Fibroblast of the aortic adventitia (primary cell): Measurements from ENCODE around the gene SLIT1. TPM values are rescaled to one million over a fixed set of nuclear protein-coding genes. Genes with fewer than 3 reads are reported as not detected.

Source experiments
- DNase-seq: peaks from one replicate; pipeline ENCODE4 v3.0.0-alpha.2; 2010; ENCODE audit warnings: low read depth
- H3K4me3 ChIP-seq: 2 replicates; pipeline ENCODE4 v1.5.1; 2011; ENCODE audit warnings: low read depth, mild to moderate bottlenecking, control low read depth, low read length, moderate library complexity
- CTCF ChIP-seq: IDR thresholded peaks from 2 replicates; pipeline ENCODE4 v1.5.1; 2011; ENCODE audit warnings: mild to moderate bottlenecking, low read length, control low read depth, inconsistent platforms; ENCODE audit not compliant: insufficient read depth
- total RNA-seq: library from RNA; depleted of rRNA; stranded (reverse); fragments of >200 nt; gene quantifications from 2 replicates; pipeline ENCODE4 v1.2.3, GENCODE V29; 2012; ENCODE audit warnings: low replicate concordance

Gene SLIT1
- total RNA-seq, 1 donor: 0.09 TPM

- DNase-seq: no peak
- no peak overlapping the region for H3K4me3 ChIP-seq
- TF ChIP-seq CTCF: no peak
Observed at GRCh38 chr10:97182288-97182990, 3.3 kb downstream of the SLIT1 start.

DNA sequence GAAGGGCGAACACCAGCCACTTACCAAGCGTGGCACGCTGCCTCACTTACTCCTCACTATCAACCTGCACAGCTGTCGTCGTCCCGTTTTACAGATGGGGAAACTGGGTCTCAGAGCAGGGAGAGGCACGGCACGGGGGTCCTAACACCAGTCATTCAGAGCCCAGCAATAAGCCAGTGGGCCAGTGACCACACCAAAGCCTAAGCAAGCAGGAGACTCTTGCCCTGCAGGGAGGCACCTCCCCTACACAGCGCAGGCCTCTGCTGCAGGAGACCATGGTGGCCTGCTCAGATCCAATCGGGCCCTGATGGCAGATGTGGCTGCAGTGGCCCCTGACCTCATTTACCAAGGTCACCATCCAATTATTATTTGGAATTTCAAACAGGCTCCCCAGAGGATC lies 4.8 kb downstream of the SLIT1 start:
- TF ChIP-seq CTCF: no peak
- no peak for DNase-seq
- H3K4me3 ChIP-seq: no peak overlapping the region

- TF ChIP-seq CTCF: no peak
- no peak for DNase-seq
- H3K4me3 ChIP-seq: no peak overlapping the region
Observed at GRCh38 chr10:97180363-97180755, 5.4 kb downstream of the SLIT1 start.

DNA sequence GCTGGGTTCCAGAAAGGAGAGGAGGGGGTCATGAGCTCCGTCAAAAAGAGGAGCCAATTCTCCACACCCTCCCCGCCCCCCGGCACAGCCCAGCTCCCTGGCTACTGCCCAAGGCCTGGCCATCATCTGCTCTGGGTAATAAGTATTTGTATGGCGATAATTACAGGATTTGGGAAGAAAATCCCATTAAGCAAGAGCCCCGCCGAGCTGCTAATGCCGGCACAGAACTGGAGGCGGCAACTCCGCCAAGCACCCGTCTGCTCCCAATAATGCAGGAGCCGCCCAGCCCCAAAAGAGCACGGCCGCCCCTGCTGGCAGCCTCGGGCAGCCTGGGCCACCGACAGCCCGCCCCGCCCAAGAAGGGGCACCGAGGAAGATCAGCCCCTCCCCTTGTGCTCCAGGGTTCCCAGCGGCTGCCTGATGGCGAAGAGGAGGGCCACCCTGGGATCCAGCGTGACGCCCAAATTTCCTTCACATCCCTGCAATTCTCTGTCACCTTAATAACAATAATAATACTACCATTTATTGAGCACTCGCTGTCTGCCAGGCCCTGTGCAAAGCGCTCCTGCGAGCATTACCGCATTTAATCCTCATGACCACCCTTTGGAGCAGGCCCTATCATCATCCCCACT lies 5.9 kb downstream of the SLIT1 start:
- DNase-seq: no peak
- H3K4me3 ChIP-seq: no peak overlapping the region
- peak; percentile 33 for TF ChIP-seq CTCF

DNA sequence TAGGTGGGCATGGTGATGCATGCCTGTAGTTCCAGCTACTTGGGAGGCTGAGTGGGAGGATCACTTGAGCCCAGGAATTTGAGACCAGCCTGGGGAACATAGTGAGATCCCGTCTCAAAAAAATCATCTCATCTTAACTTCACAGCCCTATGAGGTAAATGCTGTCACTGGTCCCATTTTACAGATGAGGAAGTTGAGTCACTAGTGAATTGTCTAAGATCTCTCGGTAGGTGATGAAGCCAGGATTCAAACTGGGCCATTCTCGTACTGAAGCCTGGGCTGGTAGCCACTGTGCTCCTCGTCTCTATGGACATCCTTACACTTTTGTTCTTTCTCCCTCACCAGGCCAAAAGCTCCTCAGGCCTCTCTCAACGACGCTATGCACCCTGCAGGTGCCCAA lies 6.4 kb downstream of the SLIT1 start:
- DNase-seq: no peak
- no peak for TF ChIP-seq CTCF
- no peak overlapping the region for H3K4me3 ChIP-seq

DNA sequence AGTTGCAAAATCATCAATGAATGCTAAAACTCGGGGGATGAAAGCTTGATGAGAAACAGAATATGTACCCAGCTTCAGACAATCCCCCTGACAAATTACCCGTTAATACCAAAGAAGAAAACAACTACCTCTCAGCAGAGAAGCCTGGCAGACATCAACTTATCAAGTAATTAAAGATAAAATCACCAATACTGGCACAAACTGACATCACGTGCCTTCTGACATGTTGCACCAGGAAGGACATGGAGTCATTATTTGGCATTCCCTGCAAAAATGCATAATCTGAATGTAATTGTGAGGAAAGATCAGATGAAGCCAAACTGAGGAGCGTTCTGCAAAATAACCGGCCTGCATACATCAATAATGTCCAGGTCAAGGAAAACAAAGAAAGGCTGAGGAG lies 7.7 kb downstream of the SLIT1 start:
- no peak for DNase-seq
- TF ChIP-seq CTCF: no peak
- no peak overlapping the region for H3K4me3 ChIP-seq
